HTR-8/SVneo (cell line): ENCODE measurements around the gene SCN3A.

Experiments used
- DNase-seq: peaks from one replicate; pipeline ENCODE4 v3.0.0; 2011; ENCODE audit warnings: low spot score, mixed read lengths; ENCODE audit not compliant: insufficient read length
- FAIRE-seq: peaks from 2 replicates; lab custom pipeline; 2011; peaks lifted over from hg19 to GRCh38; lab: Jason Lieb, UNC

Gene SCN3A

DNA sequence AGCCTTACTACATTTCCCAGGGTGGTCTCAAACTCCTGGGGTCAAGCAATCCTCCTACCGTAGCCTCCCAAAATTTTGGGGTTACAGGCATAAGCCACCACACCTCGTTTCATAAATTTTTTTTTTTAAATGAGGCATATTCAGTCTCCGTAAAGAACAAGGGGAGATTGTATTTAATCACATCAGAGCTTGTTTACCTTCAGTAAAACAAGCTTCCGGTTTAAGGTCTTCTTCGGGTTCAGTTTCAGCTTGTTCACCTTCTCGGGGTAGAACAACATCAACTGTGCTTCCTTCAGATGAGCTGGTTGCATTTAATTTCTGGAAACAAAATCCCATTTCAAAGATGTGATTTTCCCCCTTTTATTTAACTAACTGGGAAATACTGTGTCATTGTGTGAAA lies 88.6 kb downstream of the SCN3A start:
- FAIRE-seq (no peak), DNase-seq (no peak)

DNA sequence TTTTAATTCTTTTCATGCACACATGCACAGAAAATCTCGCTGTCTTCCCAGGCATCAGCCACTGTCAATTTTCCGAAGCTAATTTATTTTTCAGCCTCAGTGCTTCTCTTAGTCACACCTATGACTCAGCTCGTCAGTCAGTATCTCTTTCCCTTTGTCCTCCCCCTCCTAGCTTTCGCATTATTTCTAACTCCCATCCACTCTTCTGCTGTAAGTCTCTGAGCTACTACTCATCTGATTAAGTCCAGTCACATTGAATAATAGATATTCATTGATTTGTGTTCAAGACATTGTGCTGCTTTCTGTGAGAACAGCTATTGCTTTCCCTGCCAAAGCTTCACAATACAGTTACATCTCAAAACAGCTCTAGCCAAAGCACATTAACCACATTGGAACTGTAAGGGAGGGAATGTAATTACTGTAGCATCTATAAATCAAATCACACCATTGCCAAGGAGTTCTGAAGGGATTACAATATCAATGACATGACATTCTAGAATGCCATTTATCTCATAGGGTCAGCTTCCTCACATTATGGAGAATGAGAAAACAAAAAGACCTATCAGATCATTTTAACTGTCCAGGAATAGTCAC lies 89.4 kb downstream of the SCN3A start:
- no peak for FAIRE-seq
- peak; percentile 14 for DNase-seq

DNA sequence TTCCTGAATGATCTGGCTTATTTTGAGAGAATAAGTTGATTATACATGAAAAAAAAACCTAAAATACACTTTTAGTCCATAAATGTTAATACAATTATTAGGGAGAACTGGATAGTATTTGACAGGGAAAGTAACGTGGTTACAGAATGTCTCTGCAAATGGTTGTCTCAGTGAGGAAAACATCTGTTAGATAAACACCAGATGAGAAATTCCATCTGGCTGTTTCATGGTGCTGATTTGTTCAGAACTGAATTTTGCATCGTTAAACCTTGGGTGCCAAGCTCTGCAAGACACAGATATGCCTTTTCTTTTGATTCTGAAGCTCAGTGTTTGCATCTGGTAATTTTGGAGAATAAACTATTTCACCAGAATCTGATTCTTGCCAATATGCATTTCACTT lies 90.4 kb downstream of the SCN3A start:
- FAIRE-seq (no peak), DNase-seq (no peak)

DNA sequence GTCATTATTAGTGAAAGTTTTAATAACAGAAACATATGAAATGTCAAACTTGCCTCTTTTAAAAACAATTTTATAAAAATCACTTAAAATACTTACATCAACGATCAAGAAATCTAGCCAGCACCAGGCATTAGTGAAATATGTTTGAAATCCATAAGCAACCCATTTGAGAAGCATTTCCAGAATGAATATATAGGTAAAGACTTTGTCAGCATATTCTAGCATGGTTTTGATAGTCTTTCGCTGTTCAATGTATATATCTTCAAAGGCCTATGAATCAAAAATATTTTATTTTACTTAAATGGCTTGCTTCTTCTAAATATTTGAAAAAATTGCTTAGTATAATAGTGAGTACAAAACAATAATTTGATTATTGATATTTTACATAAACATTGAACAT lies 91.1 kb downstream of the SCN3A start:
- DNase-seq = no peak
- FAIRE-seq = no peak

DNA sequence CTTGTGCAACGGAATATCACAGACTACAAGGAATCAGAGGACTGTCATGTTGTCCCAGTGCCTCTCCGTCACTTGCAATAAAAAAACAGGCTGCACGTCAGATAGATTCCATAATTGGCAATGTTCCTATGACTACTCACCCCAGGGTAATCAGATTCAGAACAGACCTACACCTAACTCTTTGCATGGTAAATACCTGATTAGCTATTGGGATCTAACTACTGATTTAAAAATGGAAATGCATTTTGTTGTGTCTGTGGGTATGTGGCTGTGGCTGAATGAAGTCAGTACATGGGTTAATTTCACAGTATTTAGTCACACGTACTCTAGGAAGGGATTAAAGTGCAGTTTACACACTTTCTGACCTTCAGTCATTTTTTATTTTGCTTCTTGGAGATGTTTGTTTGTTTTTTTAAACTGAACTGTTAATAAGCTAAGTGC lies 91.7 kb downstream of the SCN3A start:
- FAIRE-seq (no peak), DNase-seq (no peak)

DNA sequence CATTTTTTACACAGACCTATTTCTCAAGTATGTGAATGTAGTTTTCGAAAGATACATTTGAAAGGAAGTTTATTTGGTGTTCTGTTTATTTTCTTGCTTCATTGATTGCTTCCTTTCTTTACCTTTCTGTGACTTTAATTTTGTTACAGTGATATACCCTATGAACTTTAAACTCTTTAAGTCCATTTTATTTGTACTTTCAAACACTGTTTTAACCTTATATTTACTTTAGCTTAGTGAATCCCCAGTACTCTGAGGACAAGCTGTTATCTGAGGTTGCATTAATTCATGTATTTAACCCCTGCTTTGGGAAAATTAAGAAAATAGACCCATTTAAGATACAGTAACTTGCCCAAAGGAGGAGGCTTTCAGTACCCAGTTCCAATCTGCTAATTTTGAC lies 93.5 kb downstream of the SCN3A start:
- no peak for DNase-seq
- no peak for FAIRE-seq

DNA sequence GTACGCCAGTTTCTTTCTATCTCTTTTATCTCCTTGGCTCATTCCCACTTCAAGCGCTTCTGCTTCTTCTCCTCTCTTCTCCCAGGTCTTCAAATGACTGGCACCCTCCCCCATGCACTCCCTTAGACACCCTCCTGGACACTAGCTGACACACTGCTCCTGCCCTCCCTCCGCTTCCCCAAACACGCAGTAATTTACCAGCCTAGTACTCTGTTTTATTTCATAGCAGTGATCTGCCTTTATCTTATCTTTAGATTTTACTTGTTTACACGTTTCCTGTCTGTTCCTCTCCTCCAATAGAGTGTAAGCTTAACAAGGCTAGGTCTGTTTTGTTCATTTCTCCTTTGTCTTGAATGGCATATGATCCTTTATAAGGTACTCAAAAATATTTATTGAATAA lies 93.9 kb downstream of the SCN3A start:
- FAIRE-seq (no peak), DNase-seq (no peak)

DNA sequence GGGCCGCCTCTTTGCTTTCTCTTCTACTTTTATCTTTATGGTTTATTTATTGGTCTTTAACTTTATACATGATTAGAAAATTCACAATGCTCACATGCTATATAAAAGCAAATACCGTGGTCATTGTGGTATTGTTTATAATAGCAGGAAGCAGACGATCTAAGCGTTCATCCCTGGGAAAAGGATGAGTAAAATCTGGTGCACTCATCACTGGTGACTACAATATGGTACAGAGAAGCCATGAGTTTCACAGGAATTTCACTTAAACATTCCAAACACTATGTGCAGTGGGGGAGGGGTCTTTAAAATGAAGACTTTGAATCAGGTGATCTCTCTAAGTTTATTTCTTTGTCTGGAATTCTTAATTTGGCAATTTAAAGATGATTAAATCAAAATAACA lies 97.9 kb downstream of the SCN3A start:
- FAIRE-seq = no peak
- DNase-seq = no peak

DNA sequence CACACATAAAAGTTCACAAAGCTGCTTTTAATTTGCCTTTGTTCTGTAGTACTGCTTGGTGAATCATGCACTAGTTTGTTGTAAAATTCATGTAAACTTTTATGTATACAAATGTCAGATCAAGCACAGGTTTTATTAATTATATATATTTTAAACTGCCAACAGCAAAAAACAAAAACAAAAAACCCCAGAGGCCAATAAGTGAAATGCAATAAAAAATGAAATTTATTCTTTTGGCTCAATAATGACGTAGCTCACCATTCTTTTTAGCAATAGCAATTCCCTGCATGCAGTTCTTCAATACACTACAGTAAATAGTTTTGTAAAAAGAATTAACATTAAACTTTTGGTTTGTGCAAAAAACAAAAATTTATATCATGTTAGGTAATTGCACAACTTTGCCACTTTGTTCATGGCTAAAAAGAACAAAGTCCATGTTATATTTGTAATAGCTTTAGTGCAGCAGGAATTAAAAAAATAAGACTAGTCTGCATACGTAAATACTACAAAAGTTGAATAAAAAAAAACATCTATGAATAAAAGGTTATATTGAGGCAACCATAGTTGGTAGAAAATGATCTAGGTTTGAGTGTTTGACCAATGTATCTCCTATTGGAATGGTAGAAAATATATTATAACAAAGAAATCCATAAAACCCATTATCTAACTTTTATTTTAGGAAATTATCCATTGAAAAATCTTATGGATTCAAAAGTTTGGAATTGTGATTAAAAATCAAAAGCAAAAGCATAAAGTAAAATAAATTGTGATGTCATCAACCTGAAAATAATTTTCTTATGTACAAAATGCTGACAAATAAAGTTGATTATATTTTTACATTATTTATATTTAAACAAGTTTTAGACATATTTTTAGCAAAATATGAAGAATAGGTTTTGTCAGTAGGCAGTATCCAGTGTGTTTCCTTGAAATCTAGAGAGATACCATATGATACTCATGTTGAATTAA lies 115.6 kb downstream of the SCN3A start:
- no peak for DNase-seq
- no peak for FAIRE-seq

DNA sequence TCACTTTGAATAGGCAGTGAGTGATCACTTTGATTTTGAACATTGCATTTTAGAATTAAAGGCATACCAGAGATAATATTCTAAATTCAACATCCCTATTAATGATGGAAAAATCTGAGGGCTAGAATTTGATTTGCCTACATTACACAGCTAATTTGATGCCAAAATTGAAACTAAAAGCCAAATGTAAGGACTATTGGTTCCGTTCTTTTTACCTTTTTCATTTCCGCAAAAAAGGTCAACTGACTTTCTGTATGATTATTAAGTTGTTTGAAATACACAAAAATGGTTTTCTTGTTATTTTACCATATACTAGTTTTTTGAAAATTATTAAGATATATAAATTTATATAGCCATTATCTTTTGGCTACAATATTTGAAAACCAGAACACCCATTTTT lies 117.5 kb downstream of the SCN3A start:
- FAIRE-seq (no peak), DNase-seq (no peak)

DNA sequence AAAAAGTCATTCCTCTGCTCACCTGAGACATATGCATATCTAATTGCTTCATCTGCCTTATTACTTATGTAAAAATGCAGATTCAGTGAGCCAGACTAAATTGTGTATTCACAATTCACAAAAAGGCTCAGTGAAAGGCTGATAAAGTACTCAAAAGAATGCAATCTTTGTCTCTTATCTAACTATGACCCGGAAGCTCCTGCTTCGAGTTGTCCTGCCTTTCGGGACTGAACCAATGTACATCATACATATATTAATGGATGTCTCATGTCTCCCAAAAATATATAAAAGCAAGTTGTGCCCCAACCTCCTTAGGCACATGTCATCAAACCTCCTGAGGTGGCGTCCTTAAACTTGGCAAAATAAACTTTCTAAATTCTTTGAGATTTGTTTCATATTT lies 120.5 kb downstream of the SCN3A start:
- no peak for FAIRE-seq
- no peak for DNase-seq

DNA sequence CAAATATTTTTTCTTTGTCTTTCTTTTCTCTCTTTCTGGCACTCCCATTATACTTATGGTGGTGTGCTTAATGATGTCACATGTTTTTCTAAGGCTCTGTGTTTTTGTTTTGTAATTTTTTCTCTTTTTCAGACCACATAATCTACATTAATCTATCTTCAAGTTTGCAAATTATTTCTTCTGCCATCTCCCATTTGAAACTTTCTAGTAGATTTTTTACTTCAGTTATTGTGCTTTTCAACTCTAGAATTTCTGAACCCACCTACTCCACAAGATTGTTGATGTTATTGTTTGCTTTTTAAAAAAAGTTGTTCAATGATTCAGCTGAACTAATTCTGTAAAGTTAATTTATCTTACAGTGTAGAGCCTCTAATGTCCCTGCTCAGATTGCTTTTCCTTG lies 121.4 kb downstream of the SCN3A start:
- no peak for FAIRE-seq

DNA sequence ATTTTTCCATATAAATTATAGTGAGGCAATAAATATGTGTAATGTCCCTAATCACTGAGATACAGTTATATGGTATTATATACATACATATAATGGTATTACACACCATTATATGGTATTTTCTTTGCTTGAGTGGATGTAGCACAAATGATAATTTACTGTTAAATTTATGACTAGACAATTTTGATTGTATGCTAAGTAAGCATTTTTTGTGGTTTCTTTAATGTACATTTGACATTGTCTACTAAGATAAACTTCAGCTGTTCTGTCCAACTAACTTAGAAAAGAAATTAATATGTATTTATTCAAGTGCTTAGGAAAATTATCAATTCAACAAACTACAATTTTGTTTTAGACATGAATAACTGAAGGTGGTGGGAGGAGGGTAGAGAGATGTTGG lies 122.6 kb downstream of the SCN3A start:
- FAIRE-seq (no peak), DNase-seq (no peak)

More for the DNA sequence above, 121.4 kb downstream of the SCN3A start:
- no peak for DNase-seq

DNA sequence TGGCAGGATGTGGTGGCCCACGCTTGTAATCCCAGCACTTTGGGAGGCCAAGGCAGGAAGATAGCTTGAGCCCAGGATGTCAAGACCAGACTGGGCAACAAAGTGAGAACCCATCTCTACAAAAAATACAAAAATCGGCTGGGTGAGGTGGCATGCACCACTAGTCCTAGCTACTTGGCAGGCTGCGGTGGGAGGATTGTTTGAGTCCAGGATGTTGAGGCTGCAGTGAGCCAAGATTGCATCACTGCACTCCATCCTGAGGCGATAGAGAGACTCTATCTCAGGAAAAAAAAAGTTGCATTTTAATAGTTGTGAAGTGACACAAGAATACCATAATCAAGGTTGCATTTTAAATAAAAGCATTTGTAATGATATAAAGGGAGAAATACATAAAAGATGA lies 124.4 kb downstream of the SCN3A start:
- no peak for FAIRE-seq
- DNase-seq = no peak

DNA sequence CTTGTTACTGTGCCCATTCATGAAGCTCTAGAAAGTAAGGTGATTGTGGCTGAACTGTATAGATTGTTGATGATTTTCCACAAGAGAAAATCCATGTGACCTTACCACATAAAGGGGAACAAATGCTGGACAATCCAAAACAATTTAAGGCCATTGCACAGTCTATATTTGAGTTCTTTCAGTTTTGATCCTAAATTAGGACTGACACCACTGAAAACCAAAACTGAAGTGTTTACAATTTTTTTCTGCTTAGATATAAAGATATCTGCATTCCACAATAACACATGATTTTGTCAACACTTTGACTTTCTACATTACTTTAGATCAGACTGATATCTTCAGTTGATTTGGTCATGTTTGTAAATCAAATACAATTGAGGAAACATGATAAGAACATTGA lies 124.9 kb downstream of the SCN3A start:
- no peak for DNase-seq
- FAIRE-seq = no peak

DNA sequence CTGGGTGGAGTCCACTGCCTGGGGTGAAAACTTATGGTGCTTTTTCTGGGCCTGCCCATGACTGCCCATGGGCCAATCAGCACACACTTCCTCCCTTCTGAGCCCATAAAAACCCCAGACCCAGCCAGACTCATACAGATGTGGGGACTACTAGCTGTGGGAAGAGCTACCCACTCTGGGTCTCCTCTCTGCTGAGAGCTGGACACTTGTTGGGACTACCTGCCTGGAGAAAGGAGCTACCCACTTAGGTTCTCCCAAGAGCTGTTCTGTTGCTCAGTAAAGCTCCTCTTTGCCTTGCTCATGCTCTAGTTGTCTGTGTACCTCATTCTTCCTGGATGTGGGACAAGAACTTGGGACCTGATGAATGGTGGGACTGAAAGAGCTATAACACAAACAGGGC lies 129.0 kb downstream of the SCN3A start:
- no peak for DNase-seq
- FAIRE-seq = no peak

DNA sequence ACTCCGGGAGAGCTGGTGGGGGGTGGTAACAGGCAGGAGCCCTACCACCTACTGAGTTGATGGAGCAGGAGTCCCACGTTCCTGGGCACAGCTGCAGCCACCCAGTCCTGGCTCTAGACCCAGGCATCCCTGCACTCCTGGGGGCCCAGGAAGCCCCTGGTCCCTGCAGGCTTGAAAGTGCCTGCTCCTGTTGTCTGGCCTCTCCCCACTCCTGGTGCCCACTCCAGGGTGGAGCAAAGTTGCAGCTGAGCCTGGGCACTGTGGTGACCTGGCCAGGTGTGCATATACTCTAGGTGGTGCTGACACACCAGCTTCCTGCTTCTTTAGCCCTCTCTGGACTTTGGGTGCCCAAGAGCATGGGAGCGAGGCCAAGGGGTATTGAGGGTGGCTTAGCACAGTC lies 129.5 kb downstream of the SCN3A start:
- DNase-seq (no peak), FAIRE-seq (no peak)

DNA sequence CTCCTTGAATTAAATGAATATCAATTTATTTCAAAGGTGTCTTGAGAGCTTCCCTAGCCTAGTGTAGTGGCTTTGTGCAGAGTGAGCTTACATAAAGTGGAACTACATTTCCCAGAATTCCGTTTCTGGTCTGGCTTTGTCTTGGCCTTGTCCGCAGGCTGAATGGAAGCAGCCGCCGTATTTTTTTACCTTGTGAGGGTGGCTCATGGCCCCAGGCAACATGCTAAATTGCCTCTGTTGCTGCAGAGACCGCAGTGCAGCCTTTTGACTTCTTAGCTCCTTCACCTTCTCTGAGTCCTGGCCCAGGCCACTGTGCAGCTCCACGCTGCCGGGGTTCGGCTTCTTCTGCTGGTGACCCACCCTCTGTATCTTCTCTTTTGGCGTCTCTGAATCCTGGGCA lies 133.8 kb downstream of the SCN3A start:
- FAIRE-seq (no peak), DNase-seq (no peak)

DNA sequence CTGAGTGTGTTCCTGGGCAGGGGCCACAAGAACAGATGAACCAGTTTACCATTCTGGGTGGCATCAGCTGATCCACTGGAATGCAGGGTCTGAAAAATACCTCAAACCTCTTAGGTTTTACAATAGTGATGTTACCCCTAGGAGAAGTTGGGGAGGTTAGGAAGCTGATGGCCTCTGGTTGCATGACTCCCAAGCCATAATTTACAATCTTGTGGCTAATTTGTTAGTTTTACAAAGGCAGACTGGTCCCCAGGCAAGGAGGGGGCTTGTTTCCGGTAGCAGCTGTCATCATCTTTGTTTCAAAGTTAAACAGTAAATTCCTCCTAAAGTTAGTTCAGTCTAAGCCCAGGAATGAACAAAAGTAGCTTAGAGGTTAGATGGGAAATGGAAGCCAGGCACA lies 134.7 kb downstream of the SCN3A start:
- FAIRE-seq = no peak
- DNase-seq = no peak

DNA sequence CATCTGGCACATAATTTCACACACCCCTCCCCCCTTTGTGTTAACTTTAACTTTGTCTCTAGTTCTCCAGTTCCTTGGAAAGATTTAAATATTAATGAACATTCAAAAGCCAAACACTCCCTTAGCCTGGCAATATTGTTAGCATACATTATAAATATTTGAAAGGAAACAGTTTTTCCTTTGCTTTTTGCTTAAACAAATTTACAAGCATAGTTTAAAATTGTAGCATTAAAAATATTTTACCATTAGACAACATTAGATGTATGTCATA lies 135.4 kb downstream of the SCN3A start:
- DNase-seq (no peak), FAIRE-seq (no peak)

DNA sequence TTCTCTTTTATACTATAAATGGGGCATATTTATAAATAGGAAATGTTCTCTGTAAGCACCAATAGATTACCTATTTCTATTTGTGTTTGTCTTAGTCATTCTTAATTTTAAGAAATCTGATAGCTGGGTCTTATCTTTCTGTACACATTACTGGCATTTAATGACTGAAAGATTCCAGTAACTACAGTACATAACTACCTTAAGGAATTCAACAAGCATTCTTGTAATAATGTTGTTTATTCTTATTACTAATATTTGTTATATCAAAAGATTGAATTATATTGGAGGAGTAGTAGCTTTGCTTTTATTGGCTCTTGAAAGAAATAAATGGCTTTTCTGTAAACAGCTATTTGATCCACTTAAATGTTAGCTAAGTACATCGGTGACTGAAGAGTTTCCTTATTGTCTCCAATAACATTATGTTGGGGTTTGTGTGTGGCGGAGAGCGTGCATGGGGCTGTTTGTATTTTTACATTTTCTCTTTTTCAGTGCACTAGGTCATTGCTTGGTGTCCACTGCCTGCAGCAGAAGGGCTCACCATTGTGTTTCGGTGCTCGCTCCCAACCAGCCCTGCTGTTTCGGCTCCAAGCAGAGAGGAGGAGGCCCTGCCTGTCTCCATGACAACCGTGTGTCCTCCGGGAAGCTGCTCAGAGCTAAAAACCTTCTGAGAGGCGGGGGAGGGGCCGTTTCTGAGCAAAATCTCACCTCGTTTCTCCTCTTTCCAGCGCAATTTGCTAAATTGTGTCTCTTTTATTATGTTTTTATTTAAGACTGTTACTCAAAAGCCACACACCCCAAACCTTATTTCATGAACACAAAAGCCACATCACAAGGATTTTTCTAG lies 136.0 kb downstream of the SCN3A start:
- DNase-seq (no peak), FAIRE-seq (no peak)
